ENCODE data around the gene TNFRSF25. TPM values are rescaled to one million over a fixed set of nuclear protein-coding genes. Genes with fewer than 3 reads are reported as not detected.

TNFRSF25 gene
- total and polyA plus RNA-seq, 9 of the 15 experiments (the other 6 are each of a cell fraction or from before 2014, with no cell fraction given): 0.24 to 0.49 TPM; not detected in 7

GRCh38 chr1:6412896-6413295 is 53.1 kb downstream of the TNFRSF25 start:
- FAIRE-seq: no peak
- no peak for DNase-seq (ENCODE audit: extremely low read depth in 1 of 4, low spot score in 3 of 4)
- Histone ChIP-seq H3K4me1 (replicated peaks in 1 of 2; ENCODE audit: control insufficient read depth in 2 of 2, insufficient read depth in 2 of 2, low read length in 2 of 2) (peaks cover 0 to 5% of the 10 kb centered on the region in 2 experiments; a peak in 1 of 5 replicates), H3K9me3 (replicated peaks; ENCODE audit: control insufficient read depth, insufficient read depth, low read depth, low read length) (no peaks in the 10 kb centered on the region), H3K27me3 (ENCODE audit: control insufficient read depth in 2 of 2, insufficient read depth in 2 of 2, low read length in 2 of 2) (peaks cover 47 to 77% of the 10 kb centered on the region in 2 experiments), H3K36me3 (ENCODE audit: control insufficient read depth, insufficient read depth, low read length) (no peaks in the 10 kb centered on the region), H3K79me2 (ENCODE audit: control insufficient read depth, insufficient read depth, low read length) (no peaks in the 10 kb centered on the region), H3K9ac (ENCODE audit: insufficient read depth in 1 of 2, low read depth in 2 of 2, low read length in 2 of 2) (no peak overlapping the region), H3K27ac (ENCODE audit: extremely low read depth, low read depth, low read length) (no peak overlapping the region), H3K4me3 (no peak overlapping the region), H3K9me1 (ENCODE audit: control insufficient read depth, insufficient read depth, low read length) (no peaks in the 10 kb centered on the region), H4K20me1 (replicated peaks; ENCODE audit: control insufficient read depth, insufficient read depth, low read length) (peaks cover 5% of the 10 kb centered on the region; the same call in 1 of the 2 replicates), H3K4me2 (ENCODE audit: insufficient read depth, low read length) (no peak overlapping the region), H2AFZ (ENCODE audit: low read depth, low read length) (no peak overlapping the region)
- CTCF ChIA-PET (ENCODE audit: low intra/inter-chr PET ratio): no interaction called here
- ATAC-seq: no peak
- POLR2A ChIA-PET: interaction anchor here (1.0 to 1.9 kb wide), 2 partner anchors 13 to 27 kb away, joined by 4 to 8 read pairs; no protein-coding TSS in a partner anchor
- 1% methylated on average over 6 of the region's 6 CpGs for WGBS (ENCODE audit: insufficient coverage, low coverage, missing lambda C conversion rate)
- in situ Hi-C loops (cut with MboI) (loop anchor here (5.0 kb wide), 1 partner anchor 59 kb away; no protein-coding TSS in a partner anchor), intact Hi-C loops (cut with micrococcal nuclease) (no loop called here)
- no TSS peak for BruUV-seq (replicated peaks)
- TF ChIP-seq ARID4B (CRISPR knock-in tag; IDR thresholded peaks at IDR 0.05): no peak
- TF ChIP-seq STAT6 (CRISPR knock-in tag; IDR thresholded peaks at IDR 0.05): no peak
- TF ChIP-seq NCOA1 (IDR thresholded peaks at IDR 0.05; ENCODE audit: low read depth): no peak
- no peak for TF ChIP-seq ZBTB33 (CRISPR knock-in tag; IDR thresholded peaks at IDR 0.05)
- TF ChIP-seq ZBTB8A (IDR thresholded peaks at IDR 0.05; ENCODE audit: partially characterized antibody): no peak
- no peak for TF ChIP-seq C11orf30 (IDR thresholded peaks at IDR 0.05; ENCODE audit: low read depth)
- TF ChIP-seq NR2C2 (CRISPR knock-in tag; IDR thresholded peaks at IDR 0.05): no peak
- TF ChIP-seq NR2C2 (tag; IDR thresholded peaks at IDR 0.05): no peak
- TF ChIP-seq PKNOX1 (IDR thresholded peaks at IDR 0.05): no peak
- TF ChIP-seq ZNF408 (CRISPR knock-in tag; IDR thresholded peaks at IDR 0.05; ENCODE audit: low read depth): no peak
- TF ChIP-seq THRA (IDR thresholded peaks at IDR 0.05): no peak
